Rectal smooth muscle tissue (tissue), 1 donor: ENCODE measurements around the gene C22orf15.
A peak's percentile ranks its signal among the peaks of the same experiment; 100 is the strongest.

Experiments used
- H3K27ac ChIP-seq: one replicate; pipeline ENCODE4 v1.7.0; 2013; ENCODE audit warnings: low read depth, low read length, inconsistent platforms
- H3K27me3 ChIP-seq: one replicate; pipeline ENCODE4 v1.7.0; 2013; ENCODE audit warnings: low read length; ENCODE audit not compliant: control insufficient read depth, insufficient read depth
- H3K36me3 ChIP-seq: one replicate; pipeline ENCODE4 v1.7.0; 2013; ENCODE audit warnings: low read length; ENCODE audit not compliant: control insufficient read depth, insufficient read depth
- H3K4me1 ChIP-seq: one replicate; pipeline ENCODE4 v1.7.0; 2013; ENCODE audit warnings: low read length; ENCODE audit not compliant: control insufficient read depth, insufficient read depth
- H3K4me3 ChIP-seq: one replicate; pipeline ENCODE4 v1.7.0; 2013; ENCODE audit warnings: low read length
- H3K9ac ChIP-seq: one replicate; pipeline ENCODE4 v1.7.0; 2013; ENCODE audit warnings: low read length

Gene C22orf15

GRCh38 chr22:23767673-23768548, 5.1 kb downstream of the C22orf15 start, which contains the start of gene CHCHD10:
CHCHD10 (minus strand) TSS chr22:23767972; CDS start chr22:23767874, 98 bp downstream.
- H3K27me3 ChIP-seq, result no peaks in the 10 kb centered on the region
- peaks cover 18% of the 10 kb centered on the region for H3K4me1 ChIP-seq
- H3K27ac ChIP-seq, result peak within 1 kb of the TSS; percentile 93
- peak within 1 kb of the TSS; percentile 88 for H3K9ac ChIP-seq
- no peaks in the 10 kb centered on the region for H3K36me3 ChIP-seq
- peak within 1 kb of the TSS; percentile 81 for H3K4me3 ChIP-seq

GRCh38 chr22:23769321-23769965, 6.7 kb downstream of the C22orf15 start:
- Histone ChIP-seq H3K36me3 (no peaks in the 10 kb centered on the region), H3K27ac (no peak overlapping the region), H3K27me3 (no peaks in the 10 kb centered on the region), H3K9ac (no peak overlapping the region), H3K4me3 (no peak overlapping the region), H3K4me1 (peaks cover 22% of the 10 kb centered on the region)

GRCh38 chr22:23772315-23772648, 9.5 kb downstream of the C22orf15 start:
- peaks cover 21% of the 10 kb centered on the region for H3K4me1 ChIP-seq
- H3K36me3 ChIP-seq, result no peaks in the 10 kb centered on the region
- no peak overlapping the region for H3K9ac ChIP-seq
- H3K4me3 ChIP-seq, result peak overlapping the region; percentile 58
- peak overlapping the region; percentile 77 for H3K27ac ChIP-seq
- no peaks in the 10 kb centered on the region for H3K27me3 ChIP-seq

GRCh38 chr22:23772649-23773473, 10.1 kb downstream of the C22orf15 start, which contains the start of gene MMP11:
MMP11 (plus strand) TSS chr22:23772849; CDS start chr22:23772871, 22 bp downstream.
- Histone ChIP-seq H3K4me3 (peak within 1 kb of the TSS; percentile 64), H3K27me3 (no peaks in the 10 kb centered on the region), H3K27ac (peak within 1 kb of the TSS; percentile 77), H3K9ac (peak within 1 kb of the TSS; percentile 43), H3K36me3 (no peaks in the 10 kb centered on the region), H3K4me1 (peaks cover 21% of the 10 kb centered on the region)

GRCh38 chr22:23773483-23774113, 10.8 kb downstream of the C22orf15 start:
- peaks cover 24% of the 10 kb centered on the region for H3K4me1 ChIP-seq
- H3K9ac ChIP-seq, result peak overlapping the region; percentile 43
- no peak overlapping the region for H3K27ac ChIP-seq
- H3K27me3 ChIP-seq, result no peaks in the 10 kb centered on the region
- H3K36me3 ChIP-seq, result no peaks in the 10 kb centered on the region
- peak overlapping the region; percentile 64 for H3K4me3 ChIP-seq

- peaks cover 22% of the 10 kb centered on the region for H3K4me1 ChIP-seq
- H3K27ac ChIP-seq, result no peak overlapping the region
- no peaks in the 10 kb centered on the region for H3K27me3 ChIP-seq
- H3K9ac ChIP-seq, result no peak overlapping the region
- H3K4me3 ChIP-seq, result no peak overlapping the region
- H3K36me3 ChIP-seq, result no peaks in the 10 kb centered on the region
Observed at GRCh38 chr22:23774114-23774921, 11.5 kb downstream of the C22orf15 start.

GRCh38 chr22:23774922-23775436, 12.2 kb downstream of the C22orf15 start:
- H3K36me3 ChIP-seq, result no peaks in the 10 kb centered on the region
- no peak overlapping the region for H3K4me3 ChIP-seq
- H3K9ac ChIP-seq, result no peak overlapping the region
- no peak overlapping the region for H3K27ac ChIP-seq
- peaks cover 19% of the 10 kb centered on the region for H3K4me1 ChIP-seq
- H3K27me3 ChIP-seq, result no peaks in the 10 kb centered on the region

GRCh38 chr22:23775779-23776375, 13.1 kb downstream of the C22orf15 start:
- Histone ChIP-seq H3K27me3 (no peaks in the 10 kb centered on the region), H3K9ac (no peak overlapping the region), H3K27ac (no peak overlapping the region), H3K4me1 (peaks cover 19% of the 10 kb centered on the region), H3K36me3 (no peaks in the 10 kb centered on the region), H3K4me3 (no peak overlapping the region)

GRCh38 chr22:23777776-23778576, 15.2 kb downstream of the C22orf15 start:
- no peak overlapping the region for H3K4me3 ChIP-seq
- peak overlapping the region; percentile 67 for H3K27ac ChIP-seq

GRCh38 chr22:23778577-23778900, 15.7 kb downstream of the C22orf15 start:
- H3K36me3 ChIP-seq, result no peaks in the 10 kb centered on the region
- no peaks in the 10 kb centered on the region for H3K27me3 ChIP-seq
- peak overlapping the region; percentile 67 for H3K27ac ChIP-seq
- H3K9ac ChIP-seq, result no peak overlapping the region
- H3K4me3 ChIP-seq, result no peak overlapping the region
- H3K4me1 ChIP-seq, result peaks cover 11% of the 10 kb centered on the region

More at GRCh38 chr22:23777776-23778576, 15.2 kb downstream of the C22orf15 start:
- no peaks in the 10 kb centered on the region for H3K36me3 ChIP-seq
- H3K4me1 ChIP-seq, result peaks cover 14% of the 10 kb centered on the region
- H3K9ac ChIP-seq, result no peak overlapping the region
- H3K27me3 ChIP-seq, result no peaks in the 10 kb centered on the region
